Measurements from ENCODE around the gene AP3D1. TPM values are rescaled to one million over a fixed set of nuclear protein-coding genes. Genes with fewer than 3 reads are reported as not detected.

The AP3D1 gene
- total and polyA plus RNA-seq, 11 donors = 63.1 to 124 (median 103) TPM

DNA sequence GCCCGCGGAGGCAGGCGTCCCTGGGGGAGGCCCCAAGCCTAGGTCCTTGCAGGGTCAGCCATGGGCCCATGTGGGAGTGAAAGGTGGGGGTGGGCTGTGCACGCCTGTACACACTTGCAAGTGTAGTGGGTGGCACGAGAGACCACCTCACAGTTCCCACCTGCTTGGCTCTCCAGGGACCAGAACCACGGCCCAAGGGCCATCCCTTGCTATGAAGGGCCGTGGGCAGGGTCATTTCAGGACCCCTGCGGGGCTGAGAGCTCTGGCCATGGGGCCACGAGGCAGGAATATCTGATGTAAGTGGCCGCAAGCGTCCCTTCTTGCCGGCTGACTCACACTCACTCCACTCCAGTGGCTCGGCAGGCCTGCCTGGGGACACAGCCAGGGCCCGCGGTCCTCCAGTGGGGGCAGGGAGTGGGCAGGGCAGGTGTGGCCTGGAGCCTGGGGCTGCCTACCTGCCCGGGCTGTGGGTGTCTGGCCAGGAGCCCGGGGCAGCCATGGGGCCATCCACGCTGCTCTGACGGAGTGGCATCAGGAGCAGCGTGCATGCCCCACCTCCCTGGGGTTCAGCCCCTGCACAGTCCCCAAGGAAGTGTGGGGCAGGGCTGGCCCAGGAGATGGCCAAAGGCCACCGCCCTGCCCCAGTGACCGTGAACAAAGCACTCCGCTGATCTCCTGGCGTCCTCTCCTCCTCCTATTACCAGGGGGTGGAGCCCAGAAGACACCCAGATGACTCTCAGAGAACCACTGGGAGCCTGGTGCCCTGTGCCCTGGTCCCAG is 91.8 kb downstream of the AP3D1 start:
- peak in 4 of 5 donors; percentile 60 to 83 (median 78) for DNase-seq
- intact Hi-C loops (cut with DNase I) = loop anchor here in 2 of 10 donors (10.0 kb wide), 2 partner anchors 195 to 785 kb away; partner anchors contain the start of genes FAM174C (in 1 of the 2) and KLF16 (in 1 of the 2)
- peak overlapping the region in 7 of 12 donors; percentile 11 to 84 (median 67) for H3K4me3 ChIP-seq

DNA sequence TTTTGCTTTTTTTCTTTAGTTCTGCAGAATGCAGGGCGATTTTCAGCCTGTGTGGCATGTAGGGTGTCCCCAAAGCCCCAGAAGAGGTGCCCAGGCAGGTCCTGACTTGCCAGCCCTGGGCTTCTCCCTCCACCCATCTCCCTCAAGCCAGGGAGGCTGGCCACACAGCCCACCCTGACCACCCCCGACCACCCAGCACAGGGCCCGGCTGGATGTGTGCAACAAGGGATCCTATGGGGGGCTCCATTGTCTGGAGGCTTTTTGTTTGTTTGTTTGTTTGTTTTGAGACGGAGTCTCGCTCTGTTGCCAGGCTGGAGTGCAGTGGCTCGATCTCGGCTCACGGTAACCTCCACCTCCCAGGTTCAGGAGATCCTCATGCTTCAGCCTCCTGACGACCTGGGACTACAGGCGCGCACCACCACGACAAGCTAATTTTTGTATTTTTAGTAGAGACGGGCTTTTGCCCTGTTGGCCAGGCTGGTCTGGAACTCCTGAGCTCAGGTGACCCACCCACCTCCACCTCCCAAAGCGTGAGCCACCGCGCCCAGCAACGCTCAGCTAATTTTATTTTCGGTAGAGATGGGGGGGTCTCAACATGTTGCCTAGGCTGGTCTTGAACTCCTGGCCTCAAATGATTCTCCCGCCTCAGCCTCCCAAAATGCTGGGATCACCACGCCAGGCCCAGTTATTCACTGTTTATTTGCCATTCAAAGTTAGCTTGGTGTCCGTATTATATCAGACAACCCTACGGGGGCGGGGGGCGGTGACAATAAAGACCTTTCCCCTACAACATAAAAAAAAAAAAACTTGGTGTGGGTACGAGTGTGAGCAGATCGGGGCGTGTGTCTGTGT is 92.6 kb downstream of the AP3D1 start:
- H3K27ac ChIP-seq = peak overlapping the region; percentile 97 to 100 (median 100)
- intact Hi-C loops (cut with DNase I) = loop anchor here in 1 of 10 donors (10.0 kb wide), 1 partner anchor 784 kb away; the partner anchor contains the start of gene FAM174C
- ATAC-seq (no peak), DNase-seq (no peak)
- no peaks in the 10 kb centered on the region for H3K9me3 ChIP-seq
- WGBS, 4 donors = 92 to 94% (median 93%) methylated on average over 26 to 27 of the region's 27 CpGs
- H3K4me1 ChIP-seq = peaks cover 13 to 72% (median 57%) of the 10 kb centered on the region in 12 donors
- H3K4me3 ChIP-seq = no peak overlapping the region
- H3K27me3 ChIP-seq = no peaks in the 10 kb centered on the region
- TF ChIP-seq POLR2A (IDR thresholded peaks at IDR 0.05) = no peak
- TF ChIP-seq, protein P1, sequence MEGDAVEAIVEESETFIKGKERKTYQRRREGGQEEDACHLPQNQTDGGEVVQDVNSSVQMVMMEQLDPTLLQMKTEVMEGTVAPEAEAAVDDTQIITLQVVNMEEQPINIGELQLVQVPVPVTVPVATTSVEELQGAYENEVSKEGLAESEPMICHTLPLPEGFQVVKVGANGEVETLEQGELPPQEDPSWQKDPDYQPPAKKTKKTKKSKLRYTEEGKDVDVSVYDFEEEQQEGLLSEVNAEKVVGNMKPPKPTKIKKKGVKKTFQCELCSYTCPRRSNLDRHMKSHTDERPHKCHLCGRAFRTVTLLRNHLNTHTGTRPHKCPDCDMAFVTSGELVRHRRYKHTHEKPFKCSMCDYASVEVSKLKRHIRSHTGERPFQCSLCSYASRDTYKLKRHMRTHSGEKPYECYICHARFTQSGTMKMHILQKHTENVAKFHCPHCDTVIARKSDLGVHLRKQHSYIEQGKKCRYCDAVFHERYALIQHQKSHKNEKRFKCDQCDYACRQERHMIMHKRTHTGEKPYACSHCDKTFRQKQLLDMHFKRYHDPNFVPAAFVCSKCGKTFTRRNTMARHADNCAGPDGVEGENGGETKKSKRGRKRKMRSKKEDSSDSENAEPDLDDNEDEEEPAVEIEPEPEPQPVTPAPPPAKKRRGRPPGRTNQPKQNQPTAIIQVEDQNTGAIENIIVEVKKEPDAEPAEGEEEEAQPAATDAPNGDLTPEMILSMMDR (IDR thresholded peaks at IDR 0.05) = no peak
- H3K36me3 ChIP-seq = no peaks in the 10 kb centered on the region

More for the DNA sequence above, 91.8 kb downstream of the AP3D1 start:
- Histone ChIP-seq H3K4me1 (peaks cover 10 to 72% (median 58%) of the 10 kb centered on the region in 12 donors), H3K27me3 (no peaks in the 10 kb centered on the region), H3K27ac (peak overlapping the region; percentile 97 to 100 (median 100)), H3K9me3 (no peaks in the 10 kb centered on the region), H3K36me3 (no peaks in the 10 kb centered on the region)
- WGBS, 4 donors = 41 to 50% (median 45%) methylated on average over 12 to 24 of the region's 24 CpGs
- TF ChIP-seq, protein P1 (IDR thresholded peaks at IDR 0.05) = no peak
- TF ChIP-seq POLR2A (IDR thresholded peaks at IDR 0.05) = peak in 1 of 2 donors; percentile 58
- ATAC-seq = peak; percentile 5 to 32 (median 26)

DNA sequence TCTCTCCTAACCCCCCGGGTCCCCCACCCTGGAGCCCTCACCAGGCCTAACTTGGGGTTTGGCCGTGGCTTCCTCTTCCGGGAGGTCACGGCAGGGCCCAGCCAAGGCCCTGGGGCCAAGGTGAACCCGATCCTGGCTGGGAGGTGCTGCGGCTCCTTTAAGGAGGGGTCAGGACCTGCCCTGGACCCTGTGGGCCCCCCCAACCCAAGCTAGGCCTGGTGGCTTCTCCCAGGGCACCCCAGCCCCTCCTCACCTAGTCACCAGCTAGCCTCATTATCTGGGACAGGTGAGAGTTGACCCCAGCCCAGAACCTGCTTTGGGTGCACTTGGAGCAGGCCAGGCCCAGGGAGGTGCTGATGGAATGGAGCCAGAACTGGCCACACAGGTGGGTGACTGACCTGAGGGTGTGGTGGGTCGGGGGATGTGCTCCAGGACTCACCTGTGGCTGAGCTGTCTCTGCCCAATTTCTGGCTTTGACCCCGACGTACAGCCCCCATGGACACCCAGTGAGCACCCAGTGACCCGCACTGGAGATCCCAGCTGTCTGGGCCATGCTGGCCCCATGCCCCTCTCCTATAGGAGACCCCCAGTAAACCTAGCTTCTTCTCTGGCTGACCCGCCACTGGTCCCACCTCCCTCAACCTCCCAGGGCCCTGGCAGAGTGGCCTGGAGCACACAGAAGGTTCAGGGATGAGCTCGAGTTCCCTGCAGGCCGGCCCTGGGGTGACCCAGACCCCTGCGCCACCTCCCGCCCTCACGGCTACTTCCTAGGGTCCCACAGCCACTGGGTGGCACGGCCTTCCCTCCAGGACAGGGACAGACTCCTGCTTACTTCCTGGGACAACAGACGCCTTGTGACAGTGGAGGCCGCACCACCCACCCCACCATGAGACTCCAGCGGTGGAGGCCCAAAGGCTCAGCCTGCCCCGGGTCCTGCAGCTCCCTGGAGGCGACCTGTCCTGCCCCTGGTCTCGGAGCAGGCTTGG is 93.6 kb downstream of the AP3D1 start:
- Histone ChIP-seq H3K36me3 (no peaks in the 10 kb centered on the region), H3K27me3 (no peaks in the 10 kb centered on the region), H3K4me3 (no peak overlapping the region), H3K4me1 (peaks cover 13 to 76% (median 56%) of the 10 kb centered on the region in 12 donors), H3K9me3 (no peaks in the 10 kb centered on the region), H3K27ac (peak overlapping the region in 10 of 12 donors; percentile 31 to 100 (median 96))
- TF ChIP-seq, protein P1 (IDR thresholded peaks at IDR 0.05) = no peak
- TF ChIP-seq POLR2A (IDR thresholded peaks at IDR 0.05) = no peak
- ATAC-seq = no peak
- intact Hi-C loops (cut with DNase I) = loop anchor here in 1 of 10 donors (10.0 kb wide), 1 partner anchor 783 kb away; the partner anchor contains the start of gene FAM174C
- WGBS, 4 donors = 84 to 88% (median 85%) methylated on average over 12 to 23 of the region's 23 CpGs
- no peak for DNase-seq
